ENCODE measurements around the gene LY86.

GRCh38 chr6:6676910-6677441 lies 88.5 kb downstream of the LY86 start:
- peak; percentile 98 for TF ChIP-seq CTCF (IDR thresholded peaks at IDR 0.05)
- no peak for TF ChIP-seq EZH2 (IDR thresholded peaks at IDR 0.05; ENCODE audit: borderline replicate concordance, insufficient read depth, low read depth, low read length, poor library complexity, severe bottlenecking)

Measured in B cell (primary cell).